ENCODE results near the gene TPI1. TPM values are rescaled to one million over a fixed set of nuclear protein-coding genes. Genes with fewer than 3 reads are reported as not detected.

Gene TPI1
- total RNA-seq (2022; extraction: Qiagen RNA extraction; ENCODE audit: low read depth), result 1,472 to 1,683 TPM (median 1,669 TPM) in 5 replicates

GRCh38 chr12:6867413-6868210, at the start of gene TPI1:
TSS of gene TPI1 (plus strand) at chr12:6867531. CDS start at chr12:6867567, 36 bp downstream.

DNA sequence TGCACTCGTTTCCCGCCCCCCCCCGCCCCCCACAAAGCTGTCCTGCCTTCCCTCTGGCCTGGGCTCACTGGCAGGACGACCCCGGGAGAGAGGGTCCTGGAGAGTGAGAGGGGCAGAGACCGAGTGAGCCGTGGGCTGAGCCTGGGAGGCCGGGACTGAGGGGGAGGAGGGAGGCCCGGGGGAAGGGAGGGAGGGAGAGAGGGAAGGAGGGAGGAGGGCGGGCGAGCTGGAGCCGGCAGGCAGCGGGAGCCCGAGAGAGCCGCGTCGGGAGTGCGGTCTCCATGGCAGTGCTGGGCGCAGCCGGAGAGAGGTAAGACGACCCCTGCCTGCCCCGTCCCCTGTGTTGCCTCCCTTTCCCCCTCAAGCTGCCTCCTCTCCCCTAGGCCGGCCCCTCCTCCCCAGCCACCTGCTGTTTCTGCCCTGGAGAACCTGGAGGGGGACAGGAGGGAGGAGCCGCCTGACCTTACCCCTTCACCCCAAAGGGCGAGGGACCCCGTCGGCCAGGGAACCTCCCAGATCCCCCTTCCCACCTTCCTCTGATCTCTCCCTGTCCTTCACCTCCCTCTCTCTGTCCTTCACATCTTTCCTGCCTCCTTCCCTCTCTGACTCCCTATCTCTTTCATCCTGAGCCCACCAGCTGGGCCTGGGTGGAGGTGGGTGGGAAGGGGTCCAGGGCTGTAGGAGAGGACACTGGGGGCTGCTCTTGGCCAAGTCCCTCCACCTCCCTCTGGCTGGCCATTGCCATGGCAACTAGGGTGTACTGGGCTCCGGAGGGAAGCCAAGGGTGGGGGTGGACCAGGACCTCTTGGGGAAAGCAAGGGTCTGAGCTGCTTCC, 45.5 kb upstream of the TPI1 start, which contains the start of gene GPR162:
GPR162 (plus strand) TSS at position 231 of the 835 bp plus-strand sequence. CDS start 2,078 bp downstream, outside the sequence.

DNA sequence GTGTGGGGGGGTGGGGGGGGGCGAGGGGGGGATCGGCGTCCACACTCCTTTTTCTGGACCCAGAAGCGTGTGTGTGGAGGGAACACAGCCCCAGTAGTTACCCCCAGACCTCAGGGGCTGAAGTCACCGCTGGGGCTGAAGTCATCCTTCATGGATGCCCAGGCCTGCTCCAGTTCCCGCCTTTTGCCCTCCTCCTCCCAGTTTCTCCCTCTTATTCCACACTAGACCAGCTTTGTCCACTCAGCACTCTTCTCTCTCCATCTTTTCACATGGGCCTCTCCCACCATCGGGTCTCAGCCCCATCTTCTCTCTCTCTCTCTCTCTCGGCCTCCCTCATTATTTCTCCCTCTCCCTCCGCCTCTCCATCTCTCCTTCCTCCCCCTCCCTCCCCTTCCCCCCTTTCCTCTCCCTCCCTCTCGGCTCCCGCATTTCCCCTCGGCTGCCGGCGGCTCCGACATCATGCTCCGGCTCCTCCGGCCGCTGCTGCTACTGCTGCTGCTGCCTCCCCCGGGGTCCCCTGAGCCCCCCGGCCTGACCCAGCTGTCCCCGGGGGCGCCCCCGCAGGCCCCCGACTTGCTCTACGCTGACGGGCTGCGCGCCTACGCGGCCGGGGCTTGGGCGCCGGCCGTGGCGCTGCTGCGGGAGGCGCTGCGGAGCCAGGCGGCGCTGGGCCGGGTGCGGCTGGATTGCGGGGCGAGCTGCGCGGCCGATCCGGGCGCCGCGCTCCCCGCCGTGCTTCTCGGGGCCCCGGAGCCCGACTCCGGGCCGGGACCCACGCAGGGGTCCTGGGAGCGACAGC, 39.1 kb upstream of the TPI1 start, which contains the start of gene P3H3:
P3H3 (plus strand) TSS at position 426 of the 799 bp plus-strand sequence; CDS start at position 460, 34 bp downstream.

DNA sequence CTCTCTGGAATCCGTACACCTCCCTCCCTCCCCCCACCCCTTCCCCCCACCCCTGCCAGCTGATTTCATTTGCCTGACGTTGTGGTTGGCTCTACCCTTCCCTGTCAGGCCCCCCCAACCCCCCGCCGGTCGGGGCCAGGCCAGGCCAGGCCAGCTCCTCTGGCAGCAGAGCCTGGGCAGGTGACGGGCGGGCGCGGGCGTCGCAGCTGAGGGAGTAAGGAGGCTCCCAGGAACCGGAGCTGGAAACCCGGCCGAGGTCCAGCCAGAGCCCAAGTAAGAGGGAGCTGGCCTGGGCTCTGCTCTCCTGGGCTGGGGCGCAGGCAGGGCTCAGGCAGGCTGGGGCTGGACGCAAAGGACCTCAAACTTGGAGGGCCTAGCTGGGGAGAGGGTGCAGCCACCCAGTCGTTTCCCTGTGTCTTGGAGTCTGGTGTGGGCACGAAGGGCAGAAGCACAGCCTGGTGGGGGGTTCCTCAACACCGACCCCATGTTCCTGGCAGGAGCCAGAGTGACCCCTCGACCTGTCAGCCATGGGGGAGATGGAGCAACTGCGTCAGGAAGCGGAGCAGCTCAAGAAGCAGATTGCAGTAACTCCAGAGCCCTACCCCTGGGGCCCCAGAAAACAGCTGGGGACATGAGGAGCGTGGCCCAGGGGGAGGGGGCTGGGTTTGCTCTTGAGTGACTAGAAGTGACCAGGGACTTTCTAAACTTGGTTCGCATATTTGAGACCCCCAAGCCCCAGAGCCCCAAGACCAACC, 26.4 kb upstream of the TPI1 start, which contains the start of gene GNB3:
GNB3 (plus strand) TSS at position 165 of the 755 bp plus-strand sequence; CDS start at position 528, 363 bp downstream.

GRCh38 chr12:6851153-6851920, 16.0 kb upstream of the TPI1 start, which contains the start of gene CDCA3:
TSS of gene CDCA3 (minus strand) at chr12:6851286. CDS start at chr12:6850952, 334 bp downstream.

GRCh38 chr12:6851921-6852650, 15.2 kb upstream of the TPI1 start, which contains the start of gene USP5:
TSS of gene USP5 (plus strand) at chr12:6852150. CDS start at chr12:6852180, 30 bp downstream.

GRCh38 chr12:6873094-6874014, 6.0 kb downstream of the TPI1 start, which contains the start of gene SPSB2:
TSS of gene SPSB2 (minus strand) at chr12:6873303. CDS start at chr12:6872901, 402 bp downstream.

GRCh38 chr12:6904280-6905276, 37.2 kb downstream of the TPI1 start, which contains the start of gene LRRC23:
TSS of gene LRRC23 (plus strand) at chr12:6904822. CDS start at chr12:6905634, 812 bp downstream.

DNA sequence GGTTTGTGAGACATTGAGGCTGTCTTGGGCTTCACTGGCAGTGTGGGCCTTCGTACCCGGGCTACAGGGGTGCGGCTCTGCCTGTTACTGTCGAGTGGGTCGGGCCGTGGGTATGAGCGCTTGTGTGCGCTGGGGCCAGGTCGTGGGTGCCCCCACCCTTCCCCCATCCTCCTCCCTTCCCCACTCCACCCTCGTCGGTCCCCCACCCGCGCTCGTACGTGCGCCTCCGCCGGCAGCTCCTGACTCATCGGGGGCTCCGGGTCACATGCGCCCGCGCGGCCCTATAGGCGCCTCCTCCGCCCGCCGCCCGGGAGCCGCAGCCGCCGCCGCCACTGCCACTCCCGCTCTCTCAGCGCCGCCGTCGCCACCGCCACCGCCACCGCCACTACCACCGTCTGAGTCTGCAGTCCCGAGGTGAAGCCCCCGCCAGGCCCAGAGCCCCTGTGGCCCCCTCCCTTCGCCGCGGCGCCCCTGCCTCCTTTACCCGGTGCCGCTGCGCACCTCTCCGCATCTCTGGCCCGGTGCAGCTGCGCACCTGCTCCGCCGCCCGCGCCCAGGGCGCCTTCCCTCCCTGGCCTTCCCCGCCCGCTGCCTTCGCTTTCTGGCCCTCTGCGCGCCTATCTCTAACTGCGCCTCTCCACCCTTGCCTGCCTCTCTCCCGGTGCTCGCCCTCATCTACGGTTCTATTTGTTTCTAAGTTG, 47.1 kb downstream of the TPI1 start, which contains the start of gene ENO2:
ENO2 (plus strand) TSS at position 335 of the 701 bp plus-strand sequence. CDS start 1,253 bp downstream, outside the sequence.

Other genes with a start within 250 kb of the TPI1 start
- gene LPAR5, start 231.6 kb upstream of the TPI1 start, total RNA-seq (2022; extraction: Qiagen RNA extraction; ENCODE audit: low read depth), result 0.55 to 0.97 TPM (median 0.65 TPM) in 5 replicates
- 0.19 to 0.24 TPM (median 0.19 TPM) in 3 of 5 replicates, not detected in the others for gene ACRBP, start 220.1 kb upstream of the TPI1 start, total RNA-seq (2022; extraction: Qiagen RNA extraction; ENCODE audit: low read depth)
- 11.2 to 16.5 TPM (median 14.6 TPM) in 5 replicates for gene ING4, start 204.4 kb upstream of the TPI1 start, total RNA-seq (2022; extraction: Qiagen RNA extraction; ENCODE audit: low read depth)
- gene ZNF384, start 178.2 kb upstream of the TPI1 start, total RNA-seq (2022; extraction: Qiagen RNA extraction; ENCODE audit: low read depth), result 50.8 to 60.2 TPM (median 56.8 TPM) in 5 replicates
- gene PIANP, start 166.7 kb upstream of the TPI1 start, total RNA-seq (2022; extraction: Qiagen RNA extraction; ENCODE audit: low read depth), result 0.95 to 1.5 TPM (median 0.97 TPM) in 5 replicates
- gene COPS7A, start 143.5 kb upstream of the TPI1 start, total RNA-seq (2022; extraction: Qiagen RNA extraction; ENCODE audit: low read depth), result 48.9 to 55.9 TPM (median 52.8 TPM) in 5 replicates
- 261 to 319 TPM (median 311 TPM) in 5 replicates for gene MLF2, start 114.4 kb upstream of the TPI1 start, total RNA-seq (2022; extraction: Qiagen RNA extraction; ENCODE audit: low read depth)
- 593 to 907 TPM (median 774 TPM) in 5 replicates for gene PTMS, start 101.2 kb upstream of the TPI1 start, total RNA-seq (2022; extraction: Qiagen RNA extraction; ENCODE audit: low read depth)
- 0.94 to 2.1 TPM (median 1.5 TPM) in 5 replicates for gene LAG3, start 95.0 kb upstream of the TPI1 start, total RNA-seq (2022; extraction: Qiagen RNA extraction; ENCODE audit: low read depth)
- not detected in 5 replicates for gene CD4, start 78.0 kb upstream of the TPI1 start, total RNA-seq (2022; extraction: Qiagen RNA extraction; ENCODE audit: low read depth)
- gene GPR162, start 45.7 kb upstream of the TPI1 start, total RNA-seq (2022; extraction: Qiagen RNA extraction; ENCODE audit: low read depth), result 0.27 to 1.1 TPM (median 0.61 TPM) in 5 replicates
- 19.6 to 28.9 TPM (median 27.4 TPM) in 5 replicates for gene P3H3, start 39.1 kb upstream of the TPI1 start, total RNA-seq (2022; extraction: Qiagen RNA extraction; ENCODE audit: low read depth)
- gene GNB3, start 26.6 kb upstream of the TPI1 start, total RNA-seq (2022; extraction: Qiagen RNA extraction; ENCODE audit: low read depth), result 0.96 to 1.9 TPM (median 1.8 TPM) in 5 replicates
- 70.8 to 86.2 TPM (median 80.8 TPM) in 5 replicates for gene CDCA3, start 16.2 kb upstream of the TPI1 start, total RNA-seq (2022; extraction: Qiagen RNA extraction; ENCODE audit: low read depth)
- gene USP5, start 15.4 kb upstream of the TPI1 start, total RNA-seq (2022; extraction: Qiagen RNA extraction; ENCODE audit: low read depth), result 69.7 to 80.0 TPM (median 72.6 TPM) in 5 replicates
- 30.1 to 40.4 TPM (median 37.5 TPM) in 5 replicates for gene SPSB2, start 5.8 kb downstream of the TPI1 start, total RNA-seq (2022; extraction: Qiagen RNA extraction; ENCODE audit: low read depth)
- gene LRRC23, start 37.3 kb downstream of the TPI1 start, total RNA-seq (2022; extraction: Qiagen RNA extraction; ENCODE audit: low read depth), result 16.6 to 18.7 TPM (median 17.2 TPM) in 5 replicates
- gene ENO2, start 47.0 kb downstream of the TPI1 start, total RNA-seq (2022; extraction: Qiagen RNA extraction; ENCODE audit: low read depth), result 38.6 to 40.3 TPM (median 40.0 TPM) in 5 replicates
- 54.4 to 77.3 TPM (median 73.9 TPM) in 5 replicates for gene ATN1, start 60.4 kb downstream of the TPI1 start, total RNA-seq (2022; extraction: Qiagen RNA extraction; ENCODE audit: low read depth)
- gene RNU7-1, start 76.3 kb downstream of the TPI1 start, total RNA-seq (2022; extraction: Qiagen RNA extraction; ENCODE audit: low read depth), result not detected in 5 replicates
- gene C12orf57, start 76.5 kb downstream of the TPI1 start, total RNA-seq (2022; extraction: Qiagen RNA extraction; ENCODE audit: low read depth), result 300 to 340 TPM (median 314 TPM) in 5 replicates
- 8.6 to 14.0 TPM (median 11.0 TPM) in 5 replicates for gene PTPN6, start 83.8 kb downstream of the TPI1 start, total RNA-seq (2022; extraction: Qiagen RNA extraction; ENCODE audit: low read depth)
- 324 to 339 TPM (median 332 TPM) in 5 replicates for gene PHB2, start 103.1 kb downstream of the TPI1 start, total RNA-seq (2022; extraction: Qiagen RNA extraction; ENCODE audit: low read depth)
- 63.3 to 71.8 TPM (median 66.5 TPM) in 5 replicates for gene EMG1, start 103.4 kb downstream of the TPI1 start, total RNA-seq (2022; extraction: Qiagen RNA extraction; ENCODE audit: low read depth)
- gene LPCAT3, start 150.9 kb downstream of the TPI1 start, total RNA-seq (2022; extraction: Qiagen RNA extraction; ENCODE audit: low read depth), result 26.3 to 31.4 TPM (median 27.6 TPM) in 5 replicates
- 39.5 to 62.4 TPM (median 44.8 TPM) in 5 replicates for gene C1S, start 193.2 kb downstream of the TPI1 start, total RNA-seq (2022; extraction: Qiagen RNA extraction; ENCODE audit: low read depth)
- gene C1R, start 224.9 kb downstream of the TPI1 start, total RNA-seq (2022; extraction: Qiagen RNA extraction; ENCODE audit: low read depth), result 27.8 to 41.1 TPM (median 29.9 TPM) in 5 replicates
- 11.4 to 14.2 TPM (median 12.8 TPM) in 5 replicates for gene C1RL, start 241.7 kb downstream of the TPI1 start, total RNA-seq (2022; extraction: Qiagen RNA extraction; ENCODE audit: low read depth)

Measured in A549 treated with GW870086 at 1 μM for 4 hours (cell line).